Testis (tissue), 3 donors: ENCODE measurements around the gene RRP1. TPM values are rescaled to one million over a fixed set of nuclear protein-coding genes. Genes with fewer than 3 reads are reported as not detected.

Experiments
- DNase-seq: peaks from one replicate; pipeline ENCODE4 v3.0.0-alpha.2; 2019
- H3K27ac ChIP-seq, 2 donors: fragments of 200-600 bp; sonication (generic); one replicate each; pipeline ENCODE4 v1.5.1; 2019
- H3K27me3 ChIP-seq: fragments of 200-600 bp; sonication (generic); one replicate; pipeline ENCODE4 v1.5.1; 2019
- H3K36me3 ChIP-seq: fragments of 200-600 bp; sonication (generic); one replicate; pipeline ENCODE4 v1.5.1; 2017; ENCODE audit warnings: low read depth; ENCODE audit errors: missing control alignments
- H3K4me1 ChIP-seq: fragments of 200-600 bp; sonication (generic); one replicate; pipeline ENCODE4 v1.5.1; 2019
- H3K4me3 ChIP-seq, 2 donors: fragments of 200-600 bp; sonication (generic); one replicate each; pipeline ENCODE4 v1.5.1; 2017 to 2019
- H3K9me3 ChIP-seq: fragments of 200-600 bp; sonication (generic); one replicate; pipeline ENCODE4 v1.5.1; 2017
- CTCF ChIP-seq, 3 experiments: fragments of 450-650 bp in 2 of 3; fragments of 200-600 bp in 1 of 3; sonication (generic) in 1 of 3; IDR thresholded peaks; one replicate each; pipeline ENCODE4 v1.5.1; 2016 to 2019; ENCODE audit warnings: antibody characterized with exemption in 3 of 3, mild to moderate bottlenecking in 2 of 3, moderate library complexity in 1 of 3
- POLR2A ChIP-seq: fragments of 450-650 bp; IDR thresholded peaks from one replicate; pipeline ENCODE4 v1.6.1; 2017; ENCODE audit warnings: antibody characterized with exemption, mild to moderate bottlenecking, moderate library complexity
- WGBS, 2 donors: methylation state at CpG; one replicate each; pipeline ENCODE4 v1.1.5; 2018; 5-methylcytosine and 5-hydroxymethylcytosine counted together
- intact Hi-C: fragments of 100-400 bp; cut with DNase I; formaldehyde crosslinking; loops from one replicate; pipeline ENCODE4 v1.15.1; 2023; ENCODE audit warnings: low total_unique reads
- polyA plus RNA-seq: library from polyadenylated mRNA; stranded (reverse); fragments of 350-450 nt; fragmentation: Illumina TruSeq; extraction: RNeasy Lipid Tissue Mini Kit (QIAGEN cat#74804); gene quantifications from one replicate; pipeline ENCODE4 v1.2.3, GENCODE V29; 2014; ENCODE audit warnings: low read depth, low replicate concordance; ENCODE audit not compliant: insufficient read depth
- small RNA-seq, 2 donors: library from RNA; depleted of rRNA; stranded (forward); fragments of <200 nt; gene quantifications; one replicate each; pipeline ENCODE3, GENCODE V24; 2016
- total RNA-seq, 2 donors: library from RNA; depleted of rRNA; stranded (reverse); fragments of >200 nt; gene quantifications; one replicate each; pipeline ENCODE4 v1.2.3, GENCODE V29; 2016

The RRP1 gene
- total and polyA plus RNA-seq, 3 donors from 2014 or later = 21.1 to 40.2 (median 33.6) TPM

- no peaks in the 10 kb centered on the region for H3K9me3 ChIP-seq
- no peaks in the 10 kb centered on the region for H3K27me3 ChIP-seq
- H3K36me3 ChIP-seq = no peaks in the 10 kb centered on the region
- no peak overlapping the region for H3K4me3 ChIP-seq
- no peaks in the 10 kb centered on the region for H3K4me1 ChIP-seq
- WGBS, 2 donors = 80 to 84% methylated on average over 27 to 34 of the region's 34 CpGs
- no peak for DNase-seq
- intact Hi-C loops = no loop called here
- TF ChIP-seq CTCF (IDR thresholded peaks at IDR 0.05) = no peak
- no peak for TF ChIP-seq POLR2A
- no peak overlapping the region for H3K27ac ChIP-seq
Observed at GRCh38 chr21:43853851-43854772, 64.7 kb downstream of the RRP1 start.

Small RNA genes within 50 kb of the gene (small RNA-seq; reads per million reads assigned to genes)
- gene AP001052.1 = 0 reads per million in 2 donors

Other genes with a start within 250 kb of the RRP1 start
- 10 to 100 TPM; 28.3 to 36.3 TPM for gene HSF2BP, start 130.1 kb upstream of the RRP1 start, total RNA-seq
- gene HSF2BP, start 130.1 kb upstream of the RRP1 start, polyA plus RNA-seq = 46.5 TPM
- gene RRP1B, start 130.0 kb upstream of the RRP1 start, total RNA-seq = 10 to 100 TPM; 44.8 to 48.6 TPM
- gene RRP1B, start 130.0 kb upstream of the RRP1 start, polyA plus RNA-seq = 27.8 TPM
- gene PDXK, start 70.4 kb upstream of the RRP1 start, total RNA-seq = 100 to 1,000 TPM; 277 to 327 TPM
- gene PDXK, start 70.4 kb upstream of the RRP1 start, polyA plus RNA-seq = 871 TPM
- 10 to 100 TPM; 23.9 to 31.0 TPM for gene CSTB, start 13.3 kb upstream of the RRP1 start, total RNA-seq
- gene CSTB, start 13.3 kb upstream of the RRP1 start, polyA plus RNA-seq = 49.5 TPM
- 10 to 100 TPM; 64.5 to 77.5 TPM for gene AGPAT3, start 75.6 kb downstream of the RRP1 start, total RNA-seq
- 69.8 TPM for gene AGPAT3, start 75.6 kb downstream of the RRP1 start, polyA plus RNA-seq
- gene TRAPPC10, start 222.7 kb downstream of the RRP1 start, total RNA-seq = 10 to 100 TPM; 58.0 to 69.8 TPM
- 46.4 TPM for gene TRAPPC10, start 222.7 kb downstream of the RRP1 start, polyA plus RNA-seq